GM18909 (cell line): ENCODE data around the gene KCNK4.

Experiments used
- ATAC-seq: cut with Tn5 transposase; IDR thresholded peaks from one replicate; pipeline ENCODE4 v1.9.1; 2021; ENCODE audit warnings: mild to moderate bottlenecking; ENCODE audit not compliant: unreplicated experiment, poor library complexity

The KCNK4 gene

DNA sequence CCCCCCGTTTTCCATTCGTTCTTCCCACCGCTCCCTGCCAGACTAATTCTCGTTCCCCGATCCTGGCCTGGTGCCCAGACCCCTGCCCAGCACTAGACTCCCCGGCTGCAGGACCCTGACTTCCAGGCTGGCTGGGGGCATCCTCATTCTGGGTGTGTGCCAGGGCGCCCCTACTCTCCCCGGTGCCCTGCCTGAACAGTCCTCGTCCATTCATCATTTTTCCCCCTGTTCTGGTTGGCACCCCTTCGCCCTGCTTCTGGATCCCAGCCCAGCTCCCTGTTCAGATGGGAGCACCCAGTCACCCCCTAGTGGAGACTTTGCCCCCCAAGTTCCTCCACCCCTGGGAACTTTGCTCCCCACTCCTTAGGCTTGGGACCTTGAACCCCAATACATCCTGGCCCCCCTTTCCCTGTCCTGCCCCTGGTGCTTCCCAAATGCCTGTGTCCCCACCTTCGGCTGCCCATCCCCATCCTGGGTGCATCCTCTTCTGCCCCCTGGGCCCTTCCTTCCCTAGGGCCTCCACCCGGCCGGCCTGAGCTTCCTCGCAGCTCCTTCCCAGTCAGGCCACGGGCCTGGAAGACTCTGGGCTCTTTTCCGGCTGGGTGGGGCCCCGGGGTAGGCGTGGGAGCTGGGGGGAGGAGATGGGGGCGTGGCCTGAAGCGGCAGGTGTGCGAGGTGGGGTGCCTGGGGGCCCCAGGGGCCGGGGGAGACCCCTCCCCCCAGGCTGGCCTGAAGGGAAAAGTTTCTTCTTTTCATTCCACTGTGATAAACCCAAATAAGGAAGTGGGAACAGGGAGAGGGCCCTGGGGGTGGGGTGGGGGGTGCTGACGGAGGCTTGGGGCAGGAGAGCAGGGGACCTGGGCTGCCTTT is 38.9 kb upstream of the KCNK4 start:
- ATAC-seq, result no peak

DNA sequence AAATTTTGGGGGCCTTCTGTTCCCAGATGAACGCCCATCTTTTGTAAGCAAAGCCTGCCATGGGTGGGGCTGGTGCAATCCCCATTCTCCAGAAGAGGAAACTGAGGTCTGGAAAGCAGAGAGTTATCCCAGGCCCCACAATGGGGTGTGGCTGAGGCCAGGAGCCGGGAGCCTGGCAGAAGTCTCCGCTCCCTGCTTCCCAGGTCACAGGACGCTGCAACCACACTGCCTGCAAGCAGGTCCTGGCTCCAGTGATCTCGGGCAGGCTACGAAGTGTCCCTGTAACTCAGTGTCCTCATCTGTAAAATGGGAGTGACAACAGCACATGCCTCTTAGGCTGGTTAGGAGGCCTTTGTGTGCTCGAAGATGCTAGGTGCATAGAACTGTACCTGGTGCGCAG is 38.1 kb upstream of the KCNK4 start:
- ATAC-seq, result no peak

DNA sequence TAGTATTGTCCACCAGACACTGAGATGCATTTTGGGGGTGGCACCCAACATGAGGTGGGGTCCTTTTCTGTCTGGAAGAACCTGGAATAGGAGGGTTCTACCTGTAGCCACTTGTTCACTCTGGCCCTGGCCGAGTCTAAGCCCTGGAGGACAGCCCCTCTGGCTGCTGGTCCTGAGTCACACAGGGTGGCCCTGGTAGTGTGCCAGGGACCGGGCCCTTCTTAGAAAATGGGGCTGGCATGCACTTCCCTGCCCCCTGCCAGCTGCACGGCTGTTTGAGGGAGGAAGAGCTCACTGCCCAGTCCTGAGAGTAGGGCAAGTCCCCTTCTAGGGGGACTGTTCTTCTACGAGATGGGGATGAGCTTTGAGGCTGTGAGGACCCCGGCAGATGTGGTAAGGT is 37.6 kb upstream of the KCNK4 start:
- ATAC-seq, result no peak

GRCh38 chr11:64254326-64254725 is 36.8 kb upstream of the KCNK4 start:
- no peak for ATAC-seq

DNA sequence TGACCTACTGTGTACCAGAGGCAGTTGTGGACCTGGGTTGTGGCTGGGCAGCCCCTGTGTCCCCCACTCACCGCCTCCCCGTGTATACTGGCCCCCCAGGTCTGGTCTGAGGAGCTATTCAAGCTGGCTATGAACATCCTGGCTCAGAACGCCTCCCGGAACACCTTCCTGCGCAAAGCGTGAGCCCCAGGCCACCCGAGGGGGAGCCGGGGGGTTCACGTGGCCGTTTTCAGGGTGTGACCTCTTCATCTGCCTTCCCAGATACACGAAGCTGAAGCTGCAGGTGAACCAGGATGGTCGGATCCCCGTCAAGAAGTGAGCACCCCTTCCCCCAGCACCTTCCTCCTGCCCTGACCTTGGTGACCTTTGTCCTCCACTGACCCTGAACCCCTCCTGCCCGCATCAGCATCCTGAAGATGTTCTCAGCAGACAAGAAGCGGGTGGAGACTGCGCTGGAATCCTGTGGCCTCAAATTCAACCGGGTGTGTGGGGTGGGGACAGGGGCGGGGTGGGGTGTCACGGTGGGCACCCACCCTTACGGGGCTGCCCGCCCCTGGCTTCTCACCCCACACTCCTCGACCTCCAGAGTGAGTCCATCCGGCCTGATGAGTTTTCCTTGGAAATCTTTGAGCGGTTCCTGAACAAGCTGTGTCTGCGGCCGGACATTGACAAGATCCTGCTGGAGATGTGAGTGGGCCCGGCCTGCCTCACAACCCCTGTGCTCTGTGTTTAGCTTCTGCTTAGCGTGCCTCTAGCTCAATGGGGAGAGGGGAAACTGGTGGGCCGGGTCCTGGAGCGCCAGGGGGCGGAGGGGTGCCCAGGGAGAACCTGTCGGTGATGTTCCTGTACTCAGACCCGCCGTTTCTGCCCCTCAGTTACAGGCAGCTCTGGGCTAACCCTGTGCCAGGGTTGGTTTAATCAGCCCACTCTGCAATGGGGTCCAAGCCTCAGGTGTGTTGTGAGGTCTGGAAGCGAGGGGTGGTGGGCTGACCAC is 35.7 kb upstream of the KCNK4 start:
- ATAC-seq, result no peak

GRCh38 chr11:64256300-64256699 is 34.8 kb upstream of the KCNK4 start:
- ATAC-seq, result no peak

GRCh38 chr11:64258356-64258755 is 32.7 kb upstream of the KCNK4 start:
- ATAC-seq, result no peak

DNA sequence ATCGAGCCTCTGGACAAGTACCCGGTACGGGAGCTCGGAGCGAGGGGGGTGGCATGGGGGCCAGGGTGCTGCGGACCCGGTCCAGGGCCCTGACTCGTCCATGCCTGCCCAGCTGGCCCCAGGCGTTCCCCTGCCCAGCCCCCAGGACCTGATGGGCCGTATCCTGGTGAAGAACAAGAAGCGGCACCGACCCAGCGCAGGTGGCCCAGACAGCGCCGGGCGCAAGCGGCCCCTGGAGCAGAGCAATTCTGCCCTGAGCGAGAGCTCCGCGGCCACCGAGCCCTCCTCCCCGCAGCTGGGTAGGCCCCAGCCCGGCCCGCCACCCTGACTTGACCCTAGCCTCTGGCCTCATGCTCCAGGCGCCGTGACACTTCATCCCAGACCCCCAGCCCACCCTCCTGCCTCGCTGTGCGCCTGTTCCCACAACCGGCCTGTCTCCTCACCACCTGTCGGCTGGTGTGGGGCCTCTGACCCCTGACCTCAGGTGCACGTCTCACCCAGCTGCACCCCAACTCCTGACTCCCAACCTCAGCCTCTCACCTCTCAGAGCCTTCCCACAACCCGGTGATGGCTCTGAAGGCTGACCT is 32.1 kb upstream of the KCNK4 start:
- ATAC-seq, result no peak

- ATAC-seq, result no peak
These were observed 31.5 kb upstream of the KCNK4 start for GRCh38 chr11:64259533-64260067.

DNA sequence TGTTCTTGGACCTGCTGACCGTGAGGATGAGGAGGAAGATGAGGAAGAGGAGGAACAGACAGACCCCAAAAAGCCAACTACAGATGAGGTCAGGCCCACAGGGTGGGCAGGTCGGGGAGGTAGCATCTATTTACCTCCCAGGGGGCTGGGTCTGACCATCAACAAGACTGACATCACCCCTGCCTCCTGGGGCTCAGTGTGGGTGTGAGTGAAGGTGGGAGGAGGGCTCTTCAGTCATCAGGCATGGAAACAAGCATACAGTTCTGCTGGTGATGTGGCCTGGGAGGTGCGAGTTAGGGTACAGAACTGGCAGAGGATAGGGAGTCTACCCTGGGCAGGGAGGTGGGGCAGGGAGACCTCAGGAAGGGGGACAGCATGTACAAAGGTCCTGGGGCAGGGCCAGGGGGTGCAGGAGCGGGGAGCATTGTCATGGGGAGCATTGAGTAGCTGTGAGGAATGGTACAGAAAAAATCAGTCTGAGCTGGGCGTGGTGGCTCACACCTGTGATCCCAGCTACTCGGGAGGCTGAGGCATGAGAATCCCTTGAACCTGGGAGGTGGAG is 30.9 kb upstream of the KCNK4 start:
- no peak for ATAC-seq

- ATAC-seq, result no peak
These were observed 29.5 kb upstream of the KCNK4 start for GRCh38 chr11:64261556-64262080.

GRCh38 chr11:64262271-64263002 is 28.7 kb upstream of the KCNK4 start:
- no peak for ATAC-seq

GRCh38 chr11:64263021-64263946 is 27.8 kb upstream of the KCNK4 start:
- no peak for ATAC-seq

- no peak for ATAC-seq
These were observed 27.2 kb upstream of the KCNK4 start for GRCh38 chr11:64263947-64264317.

DNA sequence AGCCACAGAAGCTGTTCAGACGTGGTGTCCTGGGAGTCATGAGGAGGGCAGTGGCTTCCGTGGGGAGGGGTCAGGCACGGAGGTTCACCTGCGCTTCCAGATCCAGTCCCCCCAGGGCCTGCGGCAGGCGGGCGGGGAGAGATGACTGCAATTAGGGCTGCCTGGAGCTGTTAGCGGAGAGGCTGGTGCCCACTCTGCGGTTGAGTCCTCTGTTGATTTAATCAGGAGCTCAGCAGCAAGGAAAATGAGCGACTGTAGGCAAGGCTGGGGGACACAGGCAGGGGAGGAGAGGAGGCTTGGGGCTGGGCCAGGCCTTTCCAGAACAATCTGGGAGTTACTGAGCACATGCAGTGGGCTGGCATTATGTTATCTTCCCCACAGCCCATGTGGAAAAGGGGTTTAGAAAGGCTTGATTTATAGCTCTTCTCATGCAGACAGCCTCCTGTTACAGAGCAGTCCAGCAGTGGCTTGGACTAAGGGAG is 26.7 kb upstream of the KCNK4 start:
- ATAC-seq, result no peak

DNA sequence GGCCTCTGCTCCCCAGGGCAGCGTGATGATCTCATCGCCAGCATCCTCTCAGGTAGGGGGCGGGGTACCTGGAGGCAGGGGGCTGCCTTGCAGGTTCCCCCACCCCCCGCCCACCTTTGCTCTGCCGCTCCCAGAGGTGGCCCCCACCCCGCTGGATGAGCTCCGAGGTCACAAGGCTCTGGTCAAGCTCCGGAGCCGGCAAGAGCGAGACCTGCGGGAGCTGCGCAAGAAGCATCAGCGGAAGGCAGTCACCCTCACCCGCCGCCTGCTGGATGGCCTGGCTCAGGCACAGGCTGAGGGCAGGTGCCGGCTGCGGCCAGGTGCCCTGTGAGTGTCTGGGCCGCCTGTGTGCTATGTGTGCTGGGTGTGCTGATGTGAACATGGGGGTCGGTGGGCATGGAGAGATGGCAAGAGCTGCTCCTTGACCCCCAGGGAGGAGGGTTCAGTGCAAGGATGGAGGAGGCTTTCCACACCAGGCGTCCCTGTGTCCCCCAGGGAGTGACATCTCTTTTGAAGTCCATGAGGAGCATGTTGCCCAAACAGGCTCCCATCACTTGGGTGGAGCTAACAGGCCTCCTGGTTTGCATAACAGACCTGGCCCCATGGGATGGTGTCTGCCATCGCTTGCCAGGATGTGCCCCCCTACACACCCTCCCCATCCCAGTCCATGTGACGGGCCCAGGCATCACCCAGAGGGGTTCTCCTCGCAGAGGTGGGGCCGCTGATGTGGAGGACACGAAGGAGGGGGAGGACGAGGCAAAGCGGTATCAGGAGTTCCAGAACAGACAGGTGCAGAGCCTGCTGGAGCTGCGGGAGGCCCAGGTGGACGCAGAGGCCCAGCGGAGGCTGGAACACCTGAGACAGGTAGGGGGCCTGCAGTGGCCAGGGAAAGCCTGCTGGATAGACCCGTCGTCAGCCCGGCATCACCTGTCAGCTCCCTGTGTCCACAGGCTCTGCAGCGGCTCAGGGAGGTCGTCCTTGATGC is 25.6 kb upstream of the KCNK4 start:
- no peak for ATAC-seq

DNA sequence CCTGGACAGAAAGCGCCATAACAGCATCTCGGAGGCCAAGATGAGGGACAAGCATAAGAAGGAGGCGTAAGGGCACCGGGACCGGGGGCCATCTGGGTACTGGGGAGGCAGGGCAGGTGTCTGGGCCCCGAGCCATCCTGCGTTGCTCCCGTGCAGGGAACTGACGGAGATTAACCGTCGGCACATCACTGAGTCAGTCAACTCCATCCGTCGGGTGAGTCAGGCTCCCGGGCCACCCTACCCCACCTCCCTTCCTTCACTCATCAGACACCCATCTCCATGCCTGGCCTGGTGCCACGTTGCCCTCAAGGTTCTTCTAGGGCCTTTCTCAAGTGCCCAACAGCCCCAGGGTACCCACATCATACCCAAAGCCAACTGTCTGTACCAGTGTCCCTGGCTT is 24.8 kb upstream of the KCNK4 start:
- ATAC-seq, result no peak
